ENCODE results near the gene HMG20A.

- TF ChIP-seq PKNOX1 (IDR thresholded peaks at IDR 0.05) (no peak), ELF4 (IDR thresholded peaks at IDR 0.05) (no peak), BHLHE40 (IDR thresholded peaks at IDR 0.05; ENCODE audit: borderline replicate concordance) (no peak), FOXK2 (IDR thresholded peaks at IDR 0.05) (no peak), CTBP1 (IDR thresholded peaks at IDR 0.05; ENCODE audit: borderline replicate concordance) (no peak), LEF1 (IDR thresholded peaks at IDR 0.05; ENCODE audit: borderline replicate concordance) (no peak), ZNF384 (IDR thresholded peaks at IDR 0.05) (no peak), SP1 (IDR thresholded peaks at IDR 0.05) (no peak), NFRKB (IDR thresholded peaks at IDR 0.05) (no peak), SUZ12 (IDR thresholded peaks at IDR 0.05) (no peak), L3MBTL2 (conservative IDR thresholded peaks at IDR 0.05) (no peak), HDGF (IDR thresholded peaks at IDR 0.05; ENCODE audit: borderline replicate concordance) (no peak), ARNT (IDR thresholded peaks at IDR 0.05) (no peak), FOXM1 (IDR thresholded peaks at IDR 0.05; ENCODE audit: borderline replicate concordance) (no peak)
Observed at GRCh38 chr15:77386626-77387025, 34.1 kb upstream of the HMG20A start.

Measured in HEK293T (cell line).